ENCODE results near the gene TGFA.
A peak's percentile ranks its signal among the peaks of the same experiment; 100 is the strongest.
"Not testable (repeated sequence)": the region's sequence is repeated elsewhere in the genome, so short reads cannot be mapped to it uniquely, and the experiment has no call there.

TGFA gene

GRCh38 chr2:70490381-70490780 lies 63.2 kb downstream of the TGFA start:
- DNase-seq, result no peak

DNA sequence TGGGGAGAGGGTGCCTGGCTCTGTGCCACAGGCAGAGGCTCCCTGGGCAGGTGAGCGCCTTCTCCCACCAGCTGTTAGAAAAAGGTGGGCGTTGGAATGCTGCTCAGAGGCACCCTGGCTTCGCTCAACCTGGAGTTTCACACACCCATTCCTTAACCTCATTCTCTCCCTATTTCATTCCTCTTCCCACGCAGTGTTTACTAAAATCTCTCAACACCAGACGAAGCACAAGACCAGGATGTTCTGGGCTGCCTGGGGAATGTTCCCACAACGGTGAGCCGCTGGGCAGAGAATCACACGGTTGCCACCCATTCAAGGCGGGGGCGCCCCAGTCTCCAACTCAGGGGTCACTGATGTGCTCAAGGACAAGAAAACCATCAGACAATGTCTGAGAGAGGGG lies 64.5 kb downstream of the TGFA start:
- no peak for DNase-seq

- no peak for DNase-seq
Observed at GRCh38 chr2:70484086-70484485, 69.5 kb downstream of the TGFA start.

GRCh38 chr2:70482401-70482800 lies 71.2 kb downstream of the TGFA start:
- DNase-seq, result no peak

- no peak for DNase-seq
Observed at GRCh38 chr2:70480468-70480867, 73.2 kb downstream of the TGFA start.

DNA sequence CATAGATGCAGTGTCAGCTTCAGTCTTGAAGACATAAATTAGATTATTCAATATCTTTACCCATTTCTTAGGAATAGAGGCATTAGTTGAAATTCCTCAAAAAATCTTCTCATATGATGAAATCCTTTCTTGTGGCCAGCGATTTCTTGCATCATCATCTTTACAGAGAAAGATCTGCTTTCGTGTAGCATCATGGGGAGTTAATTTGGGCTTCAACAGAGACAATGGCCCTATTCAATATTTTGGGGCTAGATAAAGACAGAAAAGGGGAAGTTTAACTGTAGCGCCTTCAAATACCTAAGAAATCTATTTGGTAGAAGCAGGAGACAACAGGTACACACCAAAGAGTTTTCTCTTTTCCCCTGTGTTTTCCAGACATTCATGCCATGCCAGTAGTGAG lies 73.8 kb downstream of the TGFA start:
- DNase-seq, result no peak

- peak; percentile 61 for DNase-seq
Observed at GRCh38 chr2:70477441-70477844, 76.2 kb downstream of the TGFA start.

- DNase-seq, result no peak
Observed at GRCh38 chr2:70475266-70475665, 78.4 kb downstream of the TGFA start.

DNA sequence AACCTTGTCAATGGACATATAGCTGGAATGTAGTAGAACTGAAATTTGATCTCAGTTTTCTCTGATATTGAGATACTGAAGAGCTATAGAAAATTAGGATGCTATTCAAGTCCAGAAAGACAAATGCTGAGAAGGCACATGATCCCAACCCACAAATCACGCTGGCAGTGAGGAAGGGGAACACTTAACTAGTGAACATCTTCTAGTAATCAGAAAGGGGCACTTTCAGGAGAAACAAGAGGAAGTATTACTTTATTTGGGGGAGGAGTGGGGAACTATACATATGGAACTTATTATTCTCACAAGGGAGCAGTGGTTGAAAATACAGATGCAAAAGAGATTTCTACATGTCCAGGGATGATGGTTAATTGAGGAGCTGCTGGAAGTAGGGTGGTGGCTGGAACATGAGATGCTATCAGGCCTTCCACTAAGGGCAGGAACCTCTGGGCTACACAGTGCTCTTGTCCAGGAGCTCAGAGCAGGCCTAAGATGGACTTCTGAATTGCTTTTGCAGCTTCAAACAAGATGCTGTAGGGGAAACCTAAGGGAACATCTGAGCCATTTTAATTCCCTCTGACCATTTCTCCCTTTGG lies 79.3 kb downstream of the TGFA start:
- no peak for DNase-seq

DNA sequence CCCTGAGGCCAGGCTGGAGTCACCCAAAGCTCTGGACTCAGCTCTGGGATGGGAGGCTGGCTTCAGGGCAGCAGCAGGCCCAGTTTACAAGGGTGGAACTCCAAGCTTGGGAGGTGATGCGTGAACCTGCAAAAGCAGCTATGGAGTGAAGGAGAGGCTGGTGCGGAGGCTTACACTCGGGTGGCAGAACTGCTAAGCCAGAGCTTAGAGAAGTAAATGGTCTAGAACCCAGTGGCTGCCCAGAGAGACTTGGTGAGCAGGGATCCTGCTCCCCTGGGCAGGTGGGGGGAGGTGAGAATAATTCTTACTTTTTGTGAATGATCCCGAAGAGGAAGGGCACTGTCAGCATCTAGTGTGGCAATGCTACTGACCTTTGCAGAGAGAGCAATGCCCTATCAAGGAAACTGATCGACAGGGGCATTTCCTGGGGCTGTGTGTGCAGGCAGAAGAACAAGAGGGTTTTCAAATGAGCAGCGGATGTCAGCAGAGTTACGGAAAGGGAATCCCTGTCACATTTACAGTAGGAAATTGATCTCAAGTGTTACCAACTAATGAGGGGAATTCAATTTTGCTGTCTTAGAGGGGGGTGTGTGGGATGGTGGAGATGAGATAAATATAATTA lies 80.4 kb downstream of the TGFA start:
- no peak for DNase-seq

GRCh38 chr2:70472221-70472890 lies 81.3 kb downstream of the TGFA start:
- peak; percentile 30 for DNase-seq

- no peak for DNase-seq
Observed at GRCh38 chr2:70471129-70471528, 82.5 kb downstream of the TGFA start.

DNA sequence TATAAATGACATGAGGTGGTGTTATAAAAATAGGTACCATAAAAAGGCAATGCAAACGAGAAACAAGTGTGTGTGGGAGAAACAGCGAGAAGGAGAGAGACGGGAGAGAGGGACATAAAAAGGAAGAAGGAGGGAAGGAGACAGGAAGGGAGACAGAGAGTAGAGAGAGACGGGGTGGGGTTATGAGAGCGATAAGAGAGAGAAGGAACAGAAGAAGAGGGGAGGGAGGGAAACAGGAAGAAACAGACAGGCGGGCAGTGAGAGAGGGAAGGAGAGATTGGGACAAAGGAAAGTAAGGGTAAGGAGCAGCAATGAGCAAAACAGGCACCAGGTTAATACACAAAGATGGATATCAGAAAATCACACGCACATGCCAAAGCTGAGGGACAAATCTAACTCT lies 83.7 kb downstream of the TGFA start:
- DNase-seq, result no peak

DNA sequence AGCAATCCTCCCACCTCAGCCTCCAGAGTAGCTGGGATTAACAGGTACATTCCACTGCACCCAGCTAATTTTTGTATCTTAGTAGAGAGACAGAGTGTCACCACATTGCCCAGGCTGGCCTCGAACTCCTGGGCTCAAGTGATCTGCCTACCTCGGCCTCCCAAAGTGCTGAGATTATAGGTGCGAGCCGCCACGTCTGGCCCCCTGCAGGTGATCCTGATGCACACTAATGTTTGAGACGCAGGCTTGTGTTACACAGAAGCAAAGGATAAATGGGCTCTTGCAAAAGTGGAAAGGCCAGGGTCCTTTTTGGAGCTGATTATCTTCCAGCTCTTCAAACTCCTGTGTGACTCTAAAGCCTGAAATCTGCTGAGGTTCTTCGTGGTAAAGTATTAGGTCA lies 84.2 kb downstream of the TGFA start:
- no peak for DNase-seq

DNA sequence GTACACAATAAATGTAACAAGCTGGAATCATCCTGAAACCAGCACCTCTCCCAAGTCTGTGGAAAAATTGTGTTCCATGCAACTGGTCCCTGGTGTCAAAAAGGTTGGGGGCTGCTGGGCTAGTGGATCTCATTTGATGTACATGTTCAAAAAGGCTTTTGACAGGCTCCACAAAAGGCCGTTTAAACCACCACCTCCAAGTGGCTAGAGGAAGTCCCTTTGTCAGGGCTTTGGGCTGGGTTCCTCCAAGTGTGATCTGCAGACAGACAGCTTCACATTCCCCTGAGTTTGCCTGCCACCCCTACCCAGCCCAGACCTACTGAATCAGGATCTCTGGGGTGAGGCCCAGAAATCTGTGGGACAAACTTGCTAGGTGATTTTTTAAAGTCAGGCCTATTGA lies 84.7 kb downstream of the TGFA start:
- DNase-seq, result no peak

DNA sequence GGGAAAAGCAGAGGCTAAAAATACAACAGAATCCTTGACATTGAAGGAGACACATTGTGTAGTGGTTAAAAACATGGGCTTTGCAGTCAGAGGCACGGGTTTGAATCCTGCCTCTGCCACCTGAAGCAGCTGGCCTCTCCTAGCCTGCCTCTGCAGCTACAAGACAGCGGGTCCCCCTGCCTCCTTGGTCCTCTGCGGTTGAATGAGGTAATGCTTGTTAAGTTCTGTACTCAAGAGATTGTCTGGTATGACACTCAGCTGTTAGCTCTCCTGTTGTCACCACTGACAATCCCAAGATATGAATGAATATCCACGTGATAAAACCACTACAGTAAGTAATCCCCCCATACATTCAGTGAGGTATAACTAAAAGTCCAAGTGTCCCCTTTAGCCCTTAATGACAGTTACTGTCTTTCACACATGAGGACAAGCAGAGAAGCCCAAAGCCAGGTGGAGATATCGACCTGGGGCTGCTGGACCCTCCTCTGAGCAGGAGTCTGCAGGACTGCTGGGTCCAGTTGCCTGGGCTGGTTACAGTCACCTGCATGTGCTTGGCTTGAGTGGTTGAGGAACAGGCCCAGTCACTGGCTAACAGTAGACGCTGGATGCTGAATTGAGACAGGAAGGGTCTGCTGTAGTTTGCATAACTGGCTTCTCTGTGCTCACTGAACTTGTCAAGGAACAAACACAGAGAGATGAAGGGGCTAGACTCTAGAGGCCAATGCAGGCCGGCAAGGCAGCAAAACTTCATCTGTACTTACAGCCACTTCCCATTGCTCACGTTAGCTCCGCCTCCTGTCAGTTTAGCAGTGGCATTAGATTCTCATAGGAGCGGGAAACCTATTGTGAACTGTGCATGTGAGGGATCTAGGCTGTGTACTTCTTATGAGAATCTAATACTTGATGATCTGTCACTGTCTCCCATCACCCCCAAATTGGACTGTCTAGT lies 85.5 kb downstream of the TGFA start:
- DNase-seq, result no peak

DNA sequence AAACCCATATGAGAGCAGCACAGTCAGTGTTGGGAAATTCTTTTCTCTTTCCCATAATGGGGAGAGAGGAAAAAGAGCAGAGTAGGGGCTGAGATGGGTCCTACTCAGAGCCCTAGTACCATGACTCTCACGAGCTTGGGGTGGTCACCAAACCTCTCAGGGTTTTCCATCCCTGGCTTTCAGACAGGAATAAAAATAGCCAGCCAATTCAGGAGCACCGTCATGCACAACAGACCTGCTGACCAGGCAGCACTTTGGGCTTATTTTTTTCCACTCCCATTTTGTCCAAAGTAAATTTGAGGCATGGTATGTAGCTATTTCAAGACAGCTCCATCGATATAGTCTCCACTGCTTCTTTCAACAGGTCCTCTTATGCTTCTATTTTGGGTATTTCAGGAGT lies 86.4 kb downstream of the TGFA start:
- DNase-seq, result no peak

DNA sequence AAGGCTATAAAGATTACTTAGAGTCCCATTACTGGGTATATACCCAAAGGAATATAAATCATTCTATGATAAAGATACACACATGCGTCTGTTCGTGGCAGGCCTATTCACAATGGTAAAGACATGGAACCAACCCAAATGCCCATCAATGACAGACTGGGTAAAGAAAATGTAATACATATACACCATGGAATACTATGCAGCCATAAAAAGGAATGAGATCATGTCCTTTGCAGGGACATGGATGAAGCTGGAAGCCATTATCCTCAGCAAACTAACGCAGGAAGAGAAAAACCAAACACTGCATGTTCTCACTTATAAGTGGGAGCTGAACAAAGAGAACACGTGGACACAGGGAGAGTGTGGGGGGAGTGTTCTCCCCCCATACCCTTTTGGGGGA lies 87.0 kb downstream of the TGFA start:
- not testable (repeated sequence) for DNase-seq

GRCh38 chr2:70463997-70464396 lies 89.6 kb downstream of the TGFA start:
- no peak for DNase-seq

GRCh38 chr2:70463581-70463980 lies 90.0 kb downstream of the TGFA start:
- no peak for DNase-seq

DNA sequence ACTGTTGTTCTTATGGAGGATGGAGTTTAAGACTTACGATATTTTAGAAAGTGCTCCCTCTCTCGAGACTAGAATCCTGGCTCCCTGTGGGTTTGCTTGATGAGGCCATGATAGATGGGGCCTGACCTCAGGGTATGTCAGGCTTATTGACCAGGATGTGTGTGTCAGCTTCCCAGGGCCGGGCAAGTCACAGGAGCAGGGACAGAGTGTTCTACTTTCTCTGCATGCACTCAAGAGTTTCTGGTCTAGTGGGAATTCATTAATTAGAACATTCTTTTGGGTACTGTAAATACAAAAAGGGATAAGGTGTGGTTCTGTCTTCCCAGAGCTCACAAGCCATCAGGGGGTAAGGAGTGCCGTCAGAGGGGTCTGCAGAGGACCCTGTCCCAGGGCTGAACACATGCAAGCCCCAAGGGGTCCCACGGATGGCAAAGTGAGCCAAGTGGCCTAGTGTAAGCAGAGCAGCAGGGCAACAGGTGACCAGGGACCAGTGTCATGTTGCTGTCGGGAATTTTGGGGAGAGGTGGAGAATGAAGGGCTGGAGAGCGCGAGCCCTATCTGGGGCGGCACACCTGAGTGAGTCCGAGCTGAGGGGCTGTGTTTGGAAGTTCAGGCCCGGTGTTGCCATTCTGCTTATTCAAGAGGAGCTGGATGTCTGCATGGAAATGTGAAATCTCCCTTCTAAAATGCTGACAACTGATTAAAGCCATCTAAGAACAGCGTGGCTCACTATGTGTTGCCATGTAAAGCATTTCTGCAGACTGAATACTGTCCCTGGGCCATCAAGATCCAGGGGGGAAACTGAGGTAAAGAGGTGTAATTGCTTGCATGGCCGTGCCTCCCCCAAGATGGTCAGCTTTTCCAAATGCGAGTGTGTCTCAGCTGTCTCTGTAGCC lies 91.4 kb downstream of the TGFA start:
- no peak for DNase-seq

DNA sequence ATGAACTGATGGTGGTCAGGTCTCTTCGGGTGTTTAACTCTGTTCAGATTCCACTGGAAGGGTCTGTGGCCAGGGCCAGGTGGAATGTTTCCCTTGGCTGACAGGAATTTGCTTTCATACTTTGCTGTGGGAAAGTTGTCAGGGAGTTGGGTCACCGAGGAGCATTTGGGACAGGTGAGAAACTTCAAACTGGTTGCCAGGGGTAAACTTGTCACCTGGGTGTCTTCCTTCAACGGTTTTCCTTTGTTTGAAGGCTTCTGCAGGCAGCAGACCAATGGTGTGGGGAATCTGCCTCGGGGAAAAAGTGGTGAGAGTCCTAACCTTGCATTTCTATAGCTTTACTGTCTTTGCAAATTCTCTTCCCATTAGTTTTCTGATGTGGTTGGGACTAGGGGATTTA lies 92.2 kb downstream of the TGFA start:
- DNase-seq, result no peak
